H1 (cell line): Measurements from ENCODE around the gene GNAS.

Experiments used
- BCL11A ChIP-seq, 2 experiments: IDR thresholded peaks; one replicate each; pipeline ENCODE4 v1.6.1; 2011; ENCODE audit warnings: low read depth in 2 of 2, low read length in 2 of 2, mild to moderate bottlenecking in 2 of 2
- CEBPB ChIP-seq: IDR thresholded peaks from 2 replicates; pipeline ENCODE4 v1.6.1; 2012; ENCODE audit warnings: low read depth, low read length
- CHD2 ChIP-seq: IDR thresholded peaks from 2 replicates; pipeline ENCODE4 v1.6.1; 2012; ENCODE audit warnings: low read length, improper control_type of control experiment
- EP300 ChIP-seq, 2 experiments: IDR thresholded peaks; 1 replicate in 1 of 2; 2 replicates in 1 of 2; pipeline ENCODE4 v1.6.1; 2011 to 2012; ENCODE audit warnings: low read depth in 2 of 2, low read length in 2 of 2, mild to moderate bottlenecking in 2 of 2, borderline replicate concordance in 1 of 2, inconsistent platforms in 1 of 2, moderate library complexity in 1 of 2
- EZH2 ChIP-seq: fragments of 200-600 bp; sonication (generic); IDR thresholded peaks from 2 replicates; pipeline ENCODE4 v1.7.1; 2012; ENCODE audit warnings: low read depth, mild to moderate bottlenecking, moderate library complexity, low read length, inconsistent platforms; ENCODE audit not compliant: severe bottlenecking
- POLR2A ChIP-seq, 2 experiments: IDR thresholded peaks; 1 replicate in 1 of 2; 2 replicates in 1 of 2; pipeline ENCODE4 v1.6.1; 2011; ENCODE audit warnings: low read depth in 2 of 2, low read length in 2 of 2, mild to moderate bottlenecking in 2 of 2; ENCODE audit errors: control extremely low read depth in 1 of 2
- POLR2AphosphoS5 ChIP-seq: IDR thresholded peaks from 2 replicates; pipeline ENCODE4 v1.6.1; 2011; ENCODE audit warnings: low read depth, low read length
- RAD21 ChIP-seq, 2 experiments: IDR thresholded peaks in 1 of 2; conservative IDR thresholded peaks in 1 of 2; 2 replicates each; pipeline ENCODE4 v1.6.1; 2011; ENCODE audit warnings: low read depth in 2 of 2, low read length in 2 of 2, improper control_type of control experiment in 1 of 2, inconsistent platforms in 1 of 2, mild to moderate bottlenecking in 1 of 2, moderate library complexity in 1 of 2
- SIN3A ChIP-seq, 2 experiments: IDR thresholded peaks in 1 of 2; conservative IDR thresholded peaks in 1 of 2; 2 replicates each; pipeline ENCODE4 v1.6.1; 2011 to 2012; ENCODE audit warnings: low read length in 2 of 2, improper control_type of control experiment in 1 of 2, low read depth in 1 of 2, mild to moderate bottlenecking in 1 of 2
- SRF ChIP-seq: IDR thresholded peaks from 2 replicates; pipeline ENCODE4 v1.6.1; 2011; ENCODE audit warnings: mild to moderate bottlenecking, low read depth, low read length, moderate library complexity
- SUZ12 ChIP-seq: fragments of 200-600 bp; sonication (generic); IDR thresholded peaks from 2 replicates; pipeline ENCODE4 v1.6.1; 2012; ENCODE audit warnings: mild to moderate bottlenecking, inconsistent platforms, low read length, moderate library complexity, mixed read lengths
- ZNF274 ChIP-seq: IDR thresholded peaks from 2 replicates; pipeline ENCODE4 v1.7.0; 2012; ENCODE audit warnings: low read length, borderline replicate concordance; ENCODE audit errors: extremely low read depth
- TF ChIP-seq, protein P1 (sequence below), 3 experiments: IDR thresholded peaks; 1 replicate in 2 of 3; 2 replicates in 1 of 3; pipeline versions ENCODE4 v1.5.1 to v1.6.1; 2011; ENCODE audit warnings: low read length in 3 of 3, mild to moderate bottlenecking in 3 of 3, inconsistent platforms in 2 of 3, low read depth in 1 of 3, moderate library complexity in 1 of 3; ENCODE audit not compliant: insufficient read depth in 1 of 3; ENCODE audit errors: control extremely low read depth in 1 of 3

DNA sequence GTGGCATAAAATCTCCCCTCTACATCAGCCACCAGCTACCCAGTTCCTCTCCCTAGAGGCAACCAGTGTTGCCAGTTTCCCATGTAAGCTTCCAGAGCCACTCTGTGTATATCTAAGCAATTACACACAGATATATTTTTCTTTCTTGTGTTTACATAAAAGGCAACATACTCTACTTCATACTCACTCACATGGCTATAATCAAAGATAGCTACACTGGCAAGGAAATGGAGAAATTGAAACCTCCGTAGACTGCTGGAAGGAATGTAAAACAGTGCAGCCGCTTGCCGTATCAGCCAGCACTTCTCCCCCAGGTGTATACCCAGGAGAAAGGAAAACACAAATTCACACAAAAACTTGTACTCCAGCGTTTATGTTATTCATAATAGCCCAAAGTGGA, 90.0 kb downstream of the GNAS start:
- TF ChIP-seq POLR2AphosphoS5 (no peak), CHD2 (no peak), ZNF274 (no peak), BCL11A (IDR thresholded peaks at IDR 0.05; ENCODE audit: low read depth in 2 of 2, low read length in 2 of 2) (no peak), CEBPB (no peak), POLR2A (IDR thresholded peaks at IDR 0.05; ENCODE audit: control extremely low read depth in 1 of 2, low read depth in 2 of 2, low read length in 2 of 2) (no peak), EP300 (IDR thresholded peaks at IDR 0.05; ENCODE audit: borderline replicate concordance in 1 of 2, low read depth in 2 of 2, low read length in 2 of 2) (no peak), EZH2 (no peak), SIN3A (conservative IDR thresholded peaks at IDR 0.05 in 1 of 2, IDR thresholded peaks at IDR 0.05 in 1 of 2; ENCODE audit: low read depth in 1 of 2, low read length in 2 of 2) (no peak), RAD21 (IDR thresholded peaks at IDR 0.05 in 1 of 2, conservative IDR thresholded peaks at IDR 0.05 in 1 of 2; ENCODE audit: low read depth in 2 of 2, low read length in 2 of 2) (no peak), SRF (no peak), SUZ12 (no peak)
- TF ChIP-seq, protein P1, sequence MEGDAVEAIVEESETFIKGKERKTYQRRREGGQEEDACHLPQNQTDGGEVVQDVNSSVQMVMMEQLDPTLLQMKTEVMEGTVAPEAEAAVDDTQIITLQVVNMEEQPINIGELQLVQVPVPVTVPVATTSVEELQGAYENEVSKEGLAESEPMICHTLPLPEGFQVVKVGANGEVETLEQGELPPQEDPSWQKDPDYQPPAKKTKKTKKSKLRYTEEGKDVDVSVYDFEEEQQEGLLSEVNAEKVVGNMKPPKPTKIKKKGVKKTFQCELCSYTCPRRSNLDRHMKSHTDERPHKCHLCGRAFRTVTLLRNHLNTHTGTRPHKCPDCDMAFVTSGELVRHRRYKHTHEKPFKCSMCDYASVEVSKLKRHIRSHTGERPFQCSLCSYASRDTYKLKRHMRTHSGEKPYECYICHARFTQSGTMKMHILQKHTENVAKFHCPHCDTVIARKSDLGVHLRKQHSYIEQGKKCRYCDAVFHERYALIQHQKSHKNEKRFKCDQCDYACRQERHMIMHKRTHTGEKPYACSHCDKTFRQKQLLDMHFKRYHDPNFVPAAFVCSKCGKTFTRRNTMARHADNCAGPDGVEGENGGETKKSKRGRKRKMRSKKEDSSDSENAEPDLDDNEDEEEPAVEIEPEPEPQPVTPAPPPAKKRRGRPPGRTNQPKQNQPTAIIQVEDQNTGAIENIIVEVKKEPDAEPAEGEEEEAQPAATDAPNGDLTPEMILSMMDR (IDR thresholded peaks at IDR 0.05; ENCODE audit: control extremely low read depth in 1 of 3, insufficient read depth in 1 of 3, low read depth in 1 of 3, low read length in 3 of 3), result no peak
